Stimulated activated CD8-positive, alpha-beta memory T cell treated with anti-CD3 and anti-CD28 coated beads, Interleukin-12 subunit alpha, Interleukin-12 subunit beta, amount 100 ng/mL, for 1 hour (primary cell): ENCODE measurements around the gene PKP4.
"Not testable (repeated sequence)": the region's sequence is repeated elsewhere in the genome, so short reads cannot be mapped to it uniquely, and the experiment has no call there.

Experiments
- DNase-seq: peaks from one replicate; pipeline ENCODE4 v3.0.0-alpha.2; 2020; ENCODE audit warnings: low read depth

Gene PKP4

GRCh38 chr2:158687315-158687714, 230.6 kb downstream of the PKP4 start:
- DNase-seq, result no peak

GRCh38 chr2:158688721-158689120, 232.0 kb downstream of the PKP4 start:
- no peak for DNase-seq

- no peak for DNase-seq
Measured at GRCh38 chr2:158689391-158689790, 232.6 kb downstream of the PKP4 start.

GRCh38 chr2:158690823-158691222, 234.1 kb downstream of the PKP4 start:
- DNase-seq, result no peak

GRCh38 chr2:158691619-158692018, 234.9 kb downstream of the PKP4 start:
- DNase-seq, result no peak

GRCh38 chr2:158692372-158693103, 235.8 kb downstream of the PKP4 start:
- DNase-seq, result no peak

- no peak for DNase-seq
Measured at GRCh38 chr2:158693476-158693875, 236.7 kb downstream of the PKP4 start.

- DNase-seq, result no peak
Measured at GRCh38 chr2:158695305-158695704, 238.6 kb downstream of the PKP4 start.

GRCh38 chr2:158695744-158696143, 239.0 kb downstream of the PKP4 start:
- DNase-seq, result not testable (repeated sequence)

- DNase-seq, result no peak
Measured at GRCh38 chr2:158699323-158699722, 242.6 kb downstream of the PKP4 start.

- DNase-seq, result no peak
Measured at GRCh38 chr2:158701101-158701500, 244.3 kb downstream of the PKP4 start.

GRCh38 chr2:158702740-158703139, 246.0 kb downstream of the PKP4 start:
- DNase-seq, result no peak

GRCh38 chr2:158704724-158705465, 248.1 kb downstream of the PKP4 start:
- not testable (repeated sequence) for DNase-seq

GRCh38 chr2:158712791-158713522, 256.2 kb downstream of the PKP4 start:
- no peak for DNase-seq

GRCh38 chr2:158713523-158714138, 256.9 kb downstream of the PKP4 start:
- DNase-seq, result no peak

GRCh38 chr2:158714420-158714819, 257.7 kb downstream of the PKP4 start:
- no peak for DNase-seq

GRCh38 chr2:158715357-158715756, 258.6 kb downstream of the PKP4 start:
- DNase-seq, result no peak

- DNase-seq, result no peak
Measured at GRCh38 chr2:158716121-158716791, 259.5 kb downstream of the PKP4 start.

- no peak for DNase-seq
Measured at GRCh38 chr2:158716921-158717320, 260.2 kb downstream of the PKP4 start.

- DNase-seq, result no peak
Measured at GRCh38 chr2:158717366-158718195, 260.8 kb downstream of the PKP4 start.

GRCh38 chr2:158718196-158718585, 261.4 kb downstream of the PKP4 start:
- no peak for DNase-seq
